Measurements from ENCODE around the gene ANAPC16.
"Not testable (repeated sequence)": the region's sequence is repeated elsewhere in the genome, so short reads cannot be mapped to it uniquely, and the experiment has no call there.

The ANAPC16 gene

DNA sequence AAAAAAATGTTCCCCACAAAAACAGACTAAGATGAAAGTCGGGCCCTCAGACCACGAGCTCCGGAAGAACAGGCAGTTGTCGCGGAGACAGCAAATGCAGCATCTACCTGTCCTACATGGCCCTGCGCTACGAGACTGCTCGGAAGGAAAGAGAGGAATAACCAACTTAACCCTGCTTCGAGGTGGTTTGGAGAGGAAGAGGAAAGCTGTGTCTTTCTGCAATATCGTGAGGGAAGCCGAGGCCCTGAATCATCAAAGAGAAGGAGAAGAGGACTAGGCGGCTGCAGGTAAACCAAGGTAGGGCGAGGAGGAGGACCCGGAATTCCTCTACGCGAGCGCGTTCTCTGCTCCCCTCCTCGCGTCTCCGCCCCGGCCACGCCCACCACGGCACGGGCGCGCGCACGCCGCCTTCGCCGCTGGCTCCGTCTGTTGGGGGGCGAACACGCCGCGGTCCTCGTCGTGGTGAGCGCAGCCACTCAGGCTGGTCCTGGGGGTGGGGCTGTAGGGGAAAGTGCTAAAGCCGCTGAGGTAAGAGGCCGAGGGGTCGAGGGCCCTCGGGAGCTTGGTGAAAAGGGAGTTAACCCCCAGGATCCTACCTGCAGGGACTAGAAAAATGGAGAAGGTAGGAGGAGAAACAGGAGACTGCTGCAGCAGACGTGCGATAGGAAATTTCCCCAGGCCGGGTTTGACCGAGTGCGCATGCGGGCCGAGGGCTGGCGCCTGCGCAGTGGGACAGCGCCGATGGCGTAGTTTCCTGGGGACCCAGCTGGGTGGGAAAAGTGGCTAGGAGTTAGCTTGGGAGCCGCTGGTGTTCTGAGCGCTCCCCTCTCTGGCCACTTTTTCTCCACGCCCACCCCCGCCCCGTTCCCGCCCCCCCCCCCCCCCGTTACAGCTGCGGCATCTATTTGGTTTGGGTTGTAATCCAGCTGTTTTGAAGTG is at the start of gene ANAPC16, which contains the start of gene ASCC1:
ANAPC16 (plus strand) TSS at position 402 of the 939 bp plus-strand sequence. CDS start 7,903 bp downstream, outside the sequence.
ASCC1 (minus strand) TSS at position 666 of the 939 bp plus-strand sequence. CDS start 2,978 bp downstream, outside the sequence.
- DNase-seq (ENCODE audit: low spot score): peak; percentile 92

DNA sequence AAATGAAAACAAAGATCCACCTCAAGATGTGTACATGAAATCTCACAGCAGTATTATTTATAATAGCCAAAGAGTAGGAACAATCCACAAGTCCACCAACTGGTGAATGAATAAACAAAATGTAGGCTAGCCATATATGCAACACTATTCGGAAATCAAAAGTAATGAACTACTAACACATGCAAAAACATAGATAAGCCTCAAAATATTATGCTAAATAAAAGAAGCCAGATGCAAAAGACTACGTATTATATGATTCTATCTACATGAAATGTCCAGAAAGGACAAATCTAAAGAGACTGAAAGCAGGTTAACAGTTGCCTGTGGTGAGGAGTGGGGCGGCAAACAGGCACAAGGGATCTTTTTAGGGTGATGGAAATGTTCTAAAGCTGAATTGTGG is 48.7 kb upstream of the ANAPC16 start:
- no peak for DNase-seq (ENCODE audit: low spot score)

DNA sequence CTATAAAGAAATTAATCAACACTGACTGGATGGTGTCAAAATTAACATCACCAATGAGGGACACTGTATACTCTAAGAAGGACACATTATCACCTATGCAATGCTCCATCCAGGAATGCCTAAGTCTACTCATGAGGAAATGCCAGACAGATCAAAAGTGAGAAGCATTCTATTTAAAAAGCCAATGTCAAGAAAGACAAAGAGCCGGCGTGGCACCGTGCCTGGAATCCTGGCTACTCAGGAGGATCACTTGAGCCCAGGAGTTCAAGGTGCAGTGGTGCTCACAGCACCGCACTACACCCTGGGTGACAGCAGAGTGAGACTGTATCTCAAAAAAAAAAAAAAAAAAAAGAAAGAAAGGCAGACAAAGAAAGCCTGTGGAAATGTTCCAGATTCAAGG is 45.5 kb upstream of the ANAPC16 start:
- DNase-seq (ENCODE audit: low spot score): peak; percentile 13

DNA sequence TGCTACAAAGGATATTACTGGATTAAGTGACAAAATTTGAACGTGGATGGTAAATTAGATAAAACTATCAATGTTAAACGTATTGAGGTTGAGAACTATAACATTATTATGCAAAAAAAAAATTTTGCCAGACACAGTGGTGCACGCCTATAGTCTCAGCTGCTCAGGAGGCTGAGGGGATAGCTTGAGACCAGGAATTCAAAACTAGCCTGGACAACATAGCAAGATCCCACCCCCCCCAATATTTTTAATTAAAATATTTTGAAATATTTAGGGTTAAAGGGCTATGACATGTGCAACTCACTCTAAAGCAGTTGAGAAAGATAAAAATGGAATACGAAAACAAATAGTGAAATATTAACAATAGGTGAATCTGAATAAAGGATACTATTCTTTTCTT is 45.1 kb upstream of the ANAPC16 start:
- no peak for DNase-seq (ENCODE audit: low spot score)

DNA sequence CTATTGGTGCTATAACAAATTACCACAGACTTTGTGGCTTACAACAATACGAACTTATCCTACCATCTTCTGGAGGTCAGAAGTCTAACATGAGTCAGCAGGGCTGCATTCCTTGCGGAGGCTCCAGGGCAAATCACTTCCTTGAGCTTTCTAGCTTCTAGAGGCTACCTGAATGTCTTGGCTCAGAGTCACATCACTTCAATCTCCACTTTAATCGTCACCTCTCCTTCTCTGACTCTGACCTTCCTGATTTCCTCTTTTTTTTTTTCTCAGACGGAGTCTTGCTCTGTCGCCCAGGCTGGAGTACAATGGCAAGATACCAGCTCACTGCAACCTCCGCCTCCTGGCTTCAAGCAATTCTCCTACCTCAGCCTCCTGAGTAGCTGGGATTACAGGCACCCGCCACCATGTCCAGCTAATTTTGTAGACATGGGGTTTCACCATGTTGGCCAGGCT is 44.6 kb upstream of the ANAPC16 start:
- DNase-seq (ENCODE audit: low spot score): no peak

DNA sequence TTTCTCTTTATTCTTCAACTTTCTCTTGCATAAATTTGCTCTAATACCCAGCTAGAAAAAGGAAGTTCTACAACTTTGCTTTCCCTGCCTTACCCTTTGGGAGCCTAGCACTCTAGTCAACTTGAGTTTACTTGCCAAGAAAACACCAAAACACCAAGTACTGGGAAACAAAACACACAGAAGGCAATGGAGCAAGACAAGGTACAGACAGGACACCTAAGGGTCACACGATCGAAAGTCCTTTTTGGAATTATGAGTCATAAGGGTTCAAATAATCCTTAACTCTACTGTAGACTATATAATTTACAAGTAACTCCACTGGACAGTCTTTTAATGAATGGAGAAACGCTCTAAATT is 42.6 kb upstream of the ANAPC16 start:
- DNase-seq (ENCODE audit: low spot score): no peak

DNA sequence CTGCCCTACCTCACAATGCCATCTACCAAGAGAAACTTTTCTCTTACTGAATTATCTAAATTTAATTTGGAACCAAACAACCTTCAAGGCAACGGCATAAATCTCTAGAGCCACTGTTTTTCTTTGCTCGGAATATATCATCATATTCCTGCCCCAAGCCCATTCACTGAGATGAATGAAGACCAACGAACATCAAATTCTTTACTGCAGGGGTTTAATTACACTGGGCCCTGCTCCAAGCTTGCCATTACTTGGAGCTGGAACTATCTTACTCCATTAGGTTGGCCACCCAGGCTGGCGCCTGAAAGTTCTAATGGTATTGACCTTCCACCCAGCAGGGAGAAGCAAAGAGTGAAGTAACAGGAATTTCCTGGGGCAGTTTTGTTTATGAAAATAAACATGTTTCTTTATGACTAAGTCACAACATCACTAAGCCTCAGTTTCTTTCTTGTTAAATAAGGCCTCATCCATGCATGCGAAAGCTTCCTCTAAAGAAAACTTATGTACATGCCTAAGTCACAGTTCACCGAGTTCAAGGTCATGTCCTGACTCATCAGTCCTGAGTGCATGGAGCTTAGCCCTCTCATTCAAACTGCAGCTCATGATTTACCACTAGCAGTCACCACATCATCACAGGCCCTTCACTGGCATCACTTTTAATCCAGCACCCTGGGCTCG is 42.1 kb upstream of the ANAPC16 start:
- no peak for DNase-seq (ENCODE audit: low spot score)

DNA sequence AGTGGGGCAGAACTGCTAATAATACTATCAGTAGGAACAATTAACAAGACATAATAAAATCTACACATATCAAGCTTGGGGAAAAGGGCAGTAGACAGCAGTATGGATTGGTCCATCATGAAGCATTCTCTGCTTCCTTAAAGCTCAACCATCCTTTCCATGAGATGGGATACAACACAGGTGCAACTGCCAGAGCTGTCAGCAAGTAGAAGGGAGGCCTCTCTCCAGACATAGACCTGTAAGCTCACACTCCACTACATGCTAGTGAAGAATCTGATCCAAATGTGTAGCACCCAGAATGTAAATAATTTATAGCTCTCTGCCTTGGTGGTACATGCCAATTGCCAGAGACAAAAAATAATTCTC is 41.5 kb upstream of the ANAPC16 start:
- no peak for DNase-seq (ENCODE audit: low spot score)

DNA sequence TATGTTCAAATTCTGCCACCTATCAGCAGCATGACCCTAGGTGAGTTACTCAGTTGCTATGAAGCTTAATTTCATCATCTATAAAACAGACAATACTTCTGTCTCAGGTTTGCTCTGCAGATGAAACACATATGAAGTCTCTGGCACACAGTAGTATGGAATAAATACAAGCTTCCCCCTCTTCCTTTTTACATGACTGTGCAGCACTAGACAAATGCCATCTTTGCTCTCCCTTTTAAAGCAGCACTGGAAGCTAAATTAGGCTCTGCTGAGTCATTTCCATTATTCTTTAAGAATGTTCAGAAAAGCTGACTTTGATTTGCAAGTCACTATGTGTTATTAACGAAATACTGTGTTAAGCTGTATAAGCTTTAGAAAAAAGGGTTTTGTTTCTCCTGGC is 40.7 kb upstream of the ANAPC16 start:
- DNase-seq (ENCODE audit: low spot score): no peak

DNA sequence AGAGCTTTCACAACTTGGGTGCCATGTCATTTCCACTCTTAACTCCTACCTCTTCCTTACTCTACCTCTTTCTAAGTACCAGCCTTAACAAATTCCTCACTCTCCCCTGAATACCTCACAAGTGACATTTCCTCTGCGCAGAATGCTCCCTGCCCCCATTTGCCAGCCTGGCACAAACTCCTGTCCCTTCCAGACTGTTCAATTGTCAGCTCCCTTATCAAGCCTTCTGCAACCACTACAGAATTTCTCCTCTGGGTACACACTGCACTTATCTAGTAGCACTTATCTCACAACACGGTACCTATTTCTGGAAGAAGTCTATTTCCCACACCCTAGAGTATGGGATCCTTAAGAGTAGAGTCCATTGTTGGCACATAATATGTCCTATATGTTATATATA is 39.1 kb upstream of the ANAPC16 start:
- no peak for DNase-seq (ENCODE audit: low spot score)

DNA sequence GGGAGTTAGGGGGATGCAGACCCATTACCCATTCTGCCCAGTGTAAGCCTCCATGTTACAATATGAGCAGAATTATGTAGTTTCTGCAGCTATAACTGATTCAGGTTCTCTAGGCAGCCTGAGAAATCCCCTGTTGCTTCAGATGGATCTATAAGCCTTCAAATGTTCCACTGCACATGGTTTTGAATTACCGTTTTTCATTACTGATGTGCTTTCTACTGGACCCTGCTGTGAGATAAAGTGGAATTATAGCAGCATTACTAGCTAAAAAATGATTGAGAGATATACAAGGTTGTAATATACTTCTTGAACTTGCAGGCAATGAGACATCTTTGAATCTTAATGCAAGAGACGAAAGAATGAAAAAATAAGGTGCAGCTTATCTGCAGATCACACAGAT is 38.4 kb upstream of the ANAPC16 start:
- DNase-seq (ENCODE audit: low spot score): no peak

DNA sequence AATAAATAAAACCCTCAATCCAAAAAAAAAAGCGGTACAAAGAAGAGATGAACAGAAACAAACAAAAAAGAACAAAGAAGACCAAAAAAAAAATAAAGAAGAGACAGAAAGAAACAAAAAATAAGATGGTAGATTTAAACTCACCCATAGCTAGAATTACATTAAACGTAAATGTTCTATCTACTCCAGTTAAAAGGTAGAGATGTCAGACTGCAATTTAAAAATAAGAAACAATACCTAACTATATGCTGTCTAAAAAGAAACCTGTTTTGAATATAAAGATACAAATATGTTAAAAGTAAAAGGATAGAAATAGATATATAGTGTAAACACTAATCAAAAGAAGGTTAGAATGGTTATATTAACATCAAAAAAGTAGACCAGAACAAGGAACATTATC is 31.7 kb upstream of the ANAPC16 start:
- DNase-seq (ENCODE audit: low spot score): no peak

DNA sequence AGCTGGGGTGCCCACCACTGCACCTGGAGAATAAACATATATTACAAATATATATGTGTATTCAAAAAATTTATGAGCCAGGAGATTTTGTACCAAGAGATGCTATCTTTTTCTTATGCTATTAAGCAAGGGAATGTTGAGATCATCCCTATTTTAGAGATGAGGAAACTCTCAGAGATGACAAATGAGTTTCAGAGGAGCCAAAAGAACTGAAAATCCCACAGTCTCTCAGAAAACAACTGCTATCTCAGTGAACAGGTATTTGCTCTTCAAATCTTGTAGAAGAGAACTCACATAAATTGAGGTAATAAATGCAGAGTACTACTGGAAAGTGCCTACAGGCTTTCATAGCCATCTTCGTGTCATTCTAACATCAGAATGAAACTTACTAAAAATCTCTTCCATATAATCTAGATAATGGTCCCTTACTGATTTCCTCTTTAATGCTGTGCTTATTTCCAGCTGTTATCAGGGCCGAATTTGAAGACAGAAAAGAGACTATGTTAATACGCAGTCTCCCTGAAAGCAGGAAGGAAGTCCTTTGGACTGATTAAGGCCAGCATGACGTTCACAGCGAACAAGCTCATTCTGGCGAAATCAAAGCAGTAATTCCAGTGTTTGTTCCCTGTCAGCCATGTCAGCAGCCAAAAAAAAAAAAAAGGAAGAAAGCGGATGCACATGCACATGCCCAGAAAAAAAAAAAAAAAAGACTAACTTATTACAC is 29.4 kb upstream of the ANAPC16 start:
- DNase-seq (ENCODE audit: low spot score): no peak

DNA sequence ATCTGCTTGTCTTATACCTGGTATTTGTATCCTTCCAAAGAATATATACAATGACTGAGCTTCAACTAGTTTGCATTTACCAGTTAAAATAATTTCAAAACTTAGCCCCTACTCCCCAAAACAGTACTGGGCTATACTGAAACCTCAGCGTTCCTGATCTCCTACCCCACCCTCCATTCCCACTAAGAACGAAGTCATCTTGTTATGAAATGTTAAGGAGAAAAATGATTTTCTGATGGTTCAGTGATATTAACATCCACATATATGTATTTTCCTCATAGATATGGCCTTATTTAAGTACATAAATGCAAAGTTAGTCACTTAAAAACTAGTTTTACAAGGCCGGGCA is 28.9 kb upstream of the ANAPC16 start:
- DNase-seq (ENCODE audit: low spot score): no peak

DNA sequence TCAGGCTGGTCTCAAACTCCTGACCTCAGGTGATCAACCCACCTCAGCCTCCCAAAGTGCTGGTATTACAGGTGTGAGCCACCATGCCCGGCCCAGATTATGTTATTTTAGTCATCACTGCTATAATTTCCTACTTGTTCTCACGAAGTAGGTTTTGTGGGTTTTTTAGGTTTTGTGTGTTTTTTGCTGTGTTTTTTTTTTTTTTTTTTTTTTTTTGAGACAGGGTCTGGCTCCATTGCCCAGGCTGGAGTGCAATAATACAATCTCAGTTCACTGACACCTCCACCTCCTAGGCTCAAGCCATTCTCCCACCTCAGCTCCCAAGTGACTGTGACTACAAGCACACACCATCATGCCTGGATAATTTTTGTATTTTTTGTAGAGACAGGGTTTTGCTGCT is 20.9 kb upstream of the ANAPC16 start:
- DNase-seq (ENCODE audit: low spot score): no peak

DNA sequence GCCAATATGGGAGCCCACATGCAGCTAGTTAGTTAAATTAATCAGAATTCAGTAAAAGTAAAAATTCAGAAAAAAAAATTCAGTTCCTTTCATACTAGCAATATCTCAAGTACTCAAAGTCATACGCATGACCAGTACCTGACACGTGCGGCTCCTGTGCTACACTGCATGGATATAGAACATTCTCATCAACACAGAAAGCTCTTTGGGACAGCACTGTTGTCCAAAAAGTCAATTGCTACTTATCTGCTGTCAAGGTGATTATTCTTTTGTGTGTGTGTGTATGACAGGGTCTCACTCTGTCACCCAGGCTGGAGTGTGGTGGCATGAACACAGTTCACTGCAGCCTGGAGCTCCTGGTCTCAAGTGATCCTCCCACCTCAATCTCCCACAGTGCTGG is 14.9 kb upstream of the ANAPC16 start:
- DNase-seq (ENCODE audit: low spot score): no peak

DNA sequence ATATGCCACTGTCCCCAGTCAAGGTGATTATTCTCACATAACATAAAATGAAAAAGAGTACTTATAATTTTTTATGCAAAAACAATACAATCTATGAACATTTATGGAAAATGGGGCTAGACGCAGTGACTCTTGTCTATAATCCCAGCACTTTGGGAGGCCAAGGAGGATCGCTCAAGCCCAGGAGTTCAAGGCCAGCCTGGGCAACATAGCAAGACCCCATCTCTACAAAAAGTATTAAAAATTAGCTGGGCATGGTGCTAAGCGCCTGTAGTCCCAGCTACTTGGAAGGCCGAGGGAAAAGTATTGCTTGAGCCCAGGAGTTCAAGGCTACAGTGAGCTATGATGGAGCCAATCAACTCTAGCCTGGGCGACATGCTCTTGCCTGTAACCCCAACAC is 14.5 kb upstream of the ANAPC16 start:
- DNase-seq (ENCODE audit: low spot score): no peak

DNA sequence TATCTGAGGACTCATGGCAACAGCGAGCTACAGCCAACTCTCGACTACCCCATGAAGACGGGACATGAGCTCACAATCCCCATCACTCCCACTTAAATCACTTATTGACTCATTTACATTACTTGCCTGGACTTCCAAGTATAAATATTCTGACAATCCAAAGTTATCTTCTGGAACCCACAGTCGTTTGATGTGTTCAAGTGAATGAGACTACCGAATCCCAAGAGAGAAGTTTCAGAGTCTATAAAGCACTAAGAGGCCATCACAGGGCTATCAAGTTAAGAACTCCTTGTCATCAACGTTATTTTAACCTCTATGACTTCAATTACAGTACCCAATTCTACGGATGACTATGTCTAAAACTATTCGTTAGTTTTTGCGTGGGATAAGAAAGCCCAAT is 11.5 kb upstream of the ANAPC16 start:
- no peak for DNase-seq (ENCODE audit: low spot score)

DNA sequence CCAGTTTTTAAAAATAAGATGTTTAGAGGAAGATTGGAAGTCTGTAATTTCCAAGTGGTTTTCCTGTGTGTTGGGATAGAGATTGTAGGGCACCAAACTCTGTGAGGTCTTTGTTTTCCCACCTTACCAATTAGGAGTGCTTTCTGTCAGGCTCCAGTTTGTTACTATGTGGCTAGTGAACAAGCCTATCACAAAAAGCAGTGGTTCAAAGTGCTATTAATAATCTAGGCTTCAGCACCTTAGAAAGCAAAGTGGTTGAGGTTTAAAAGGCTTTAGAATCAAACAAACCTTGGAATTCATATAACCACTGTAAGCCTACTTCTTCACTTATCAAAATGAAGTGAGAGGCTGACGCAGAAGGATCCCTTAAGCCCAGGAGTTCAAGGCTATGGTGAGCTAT is 11.1 kb upstream of the ANAPC16 start:
- DNase-seq (ENCODE audit: low spot score): no peak

DNA sequence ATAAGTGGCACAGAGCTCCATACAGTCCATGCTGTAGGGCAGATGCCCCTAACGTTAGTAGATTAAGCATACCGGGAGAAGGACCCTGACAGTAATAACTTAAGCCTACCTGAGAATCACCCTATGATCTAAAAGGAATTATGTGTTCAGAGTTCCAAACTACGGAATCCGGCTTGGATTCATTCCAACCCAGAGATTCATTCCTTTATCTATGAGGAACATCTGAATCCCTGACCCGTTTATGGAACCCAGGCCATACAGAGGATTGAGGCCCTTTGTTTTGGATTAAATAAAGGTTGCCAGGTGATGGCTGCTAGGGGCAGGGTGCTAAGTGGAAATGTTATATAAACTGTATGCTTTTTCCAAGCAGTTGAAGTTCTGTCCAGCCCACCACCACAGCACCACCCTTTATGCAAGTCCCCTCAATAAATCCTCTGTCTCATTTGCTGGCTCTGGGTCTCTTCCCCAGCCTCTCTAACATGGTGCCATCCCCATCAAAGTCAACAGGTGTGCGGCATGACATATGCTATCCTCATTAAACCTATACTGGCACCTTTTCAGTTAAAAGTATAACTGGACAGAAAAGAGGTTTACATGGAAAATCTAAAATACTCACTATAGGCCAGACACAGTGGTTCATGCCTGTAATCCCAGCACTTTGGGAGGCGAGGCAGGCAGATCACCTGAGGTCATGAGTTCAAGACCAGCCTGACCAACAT is 9.1 kb upstream of the ANAPC16 start:
- DNase-seq (ENCODE audit: low spot score): no peak

DNA sequence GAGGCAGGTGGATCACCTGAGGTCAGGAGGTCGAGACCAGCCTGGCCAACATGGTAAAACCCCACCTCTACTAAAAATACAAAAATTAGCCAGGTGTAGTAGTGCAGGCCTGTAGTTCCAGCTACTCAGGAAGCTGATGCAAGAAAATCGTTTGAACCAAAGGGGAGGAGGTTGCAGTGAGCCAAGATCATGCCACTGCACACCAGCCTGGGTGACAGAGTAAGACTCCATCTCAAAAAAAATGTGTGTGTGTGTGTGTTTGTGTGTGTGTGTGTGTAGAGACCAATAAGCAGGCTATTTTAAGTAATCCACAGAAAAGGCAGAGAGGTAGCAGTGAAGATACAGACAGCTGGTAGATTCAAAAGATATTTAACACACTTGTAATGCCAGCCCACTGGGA is 7.3 kb upstream of the ANAPC16 start:
- DNase-seq (ENCODE audit: low spot score): not testable (repeated sequence)

DNA sequence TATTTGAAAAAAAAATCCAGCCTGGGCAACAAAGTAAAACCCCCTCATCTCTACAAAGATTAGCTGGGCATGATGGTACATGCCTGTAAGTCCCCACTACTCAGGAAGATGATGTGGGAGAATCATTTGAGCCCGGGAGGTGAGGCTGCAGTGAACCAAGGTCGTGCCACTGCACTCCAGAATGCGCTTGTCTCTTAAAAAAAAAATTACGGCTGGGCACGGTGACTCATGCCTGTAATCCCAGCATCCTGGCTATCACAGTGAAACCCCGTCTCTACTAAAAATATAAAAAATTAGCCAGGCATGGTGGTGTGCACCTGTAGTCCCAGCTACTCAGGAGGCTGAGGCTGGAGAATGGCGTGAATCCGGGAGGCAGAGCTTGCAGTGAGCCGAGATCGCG is 4.4 kb upstream of the ANAPC16 start:
- DNase-seq (ENCODE audit: low spot score): not testable (repeated sequence)
